ENCODE data around the gene PJA2. TPM values are rescaled to one million over a fixed set of nuclear protein-coding genes. Genes with fewer than 3 reads are reported as not detected.

PJA2 gene
- polyA plus RNA-seq, 1 experiment = 109 TPM

DNA sequence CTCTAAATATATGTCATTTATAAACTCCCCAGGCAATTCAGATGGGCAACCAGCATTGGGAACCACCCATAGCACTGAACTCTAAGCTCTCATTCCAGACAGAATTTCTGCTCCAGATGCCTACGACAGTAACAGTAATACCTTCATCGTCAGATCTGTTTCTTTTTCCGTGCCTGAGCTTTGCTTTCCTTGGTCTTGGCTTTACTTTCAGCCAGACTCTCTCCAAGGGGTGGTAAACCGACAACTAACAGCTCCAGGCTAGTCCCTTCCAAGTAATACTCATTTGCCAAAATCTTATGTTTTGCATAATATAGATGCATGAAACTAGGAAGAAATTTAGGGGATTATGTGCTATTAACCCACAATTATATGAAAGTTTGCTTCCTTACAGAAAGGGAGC, 102.3 kb downstream of the PJA2 start:
- POLR2A ChIA-PET = no interaction called here

DNA sequence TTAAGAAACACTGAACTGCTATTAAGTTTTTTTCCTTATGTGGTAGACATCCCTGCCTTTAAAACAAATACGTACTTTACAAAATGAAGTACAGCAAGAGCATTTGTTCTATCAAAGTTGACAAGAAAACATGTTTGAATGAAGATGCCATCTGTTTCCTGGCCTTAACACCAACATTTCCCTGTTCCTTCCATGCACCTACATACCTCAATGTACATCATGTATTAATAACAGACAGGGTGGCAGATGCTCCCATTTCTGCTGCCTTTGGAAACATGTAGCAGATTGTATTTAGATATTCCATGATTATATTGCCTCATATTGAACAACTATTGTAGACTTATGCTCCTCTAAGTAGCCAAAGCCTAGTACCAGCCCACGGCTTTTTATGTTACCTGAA, 104.4 kb downstream of the PJA2 start:
- no peak for DNase-seq (ENCODE audit: low read depth, low spot score)
- ChIA-PET CTCF (interaction anchor here (0.6 to 1.1 kb wide), 2 partner anchors 821 to 1320 kb away, joined by 3 read pairs; no protein-coding TSS in a partner anchor), POLR2A (no interaction called here)
- Histone ChIP-seq H3K4me3 (ENCODE audit: low read depth, low read length) (no peak overlapping the region), H3K27me3 (ENCODE audit: control insufficient read depth, insufficient read depth, low read length) (peaks cover 9% of the 10 kb centered on the region), H3K9me3 (ENCODE audit: control insufficient read depth, insufficient read depth, low read length) (no peaks in the 10 kb centered on the region), H3K27ac (ENCODE audit: low read depth, low read length) (no peak overlapping the region)
- TF ChIP-seq, protein P1, sequence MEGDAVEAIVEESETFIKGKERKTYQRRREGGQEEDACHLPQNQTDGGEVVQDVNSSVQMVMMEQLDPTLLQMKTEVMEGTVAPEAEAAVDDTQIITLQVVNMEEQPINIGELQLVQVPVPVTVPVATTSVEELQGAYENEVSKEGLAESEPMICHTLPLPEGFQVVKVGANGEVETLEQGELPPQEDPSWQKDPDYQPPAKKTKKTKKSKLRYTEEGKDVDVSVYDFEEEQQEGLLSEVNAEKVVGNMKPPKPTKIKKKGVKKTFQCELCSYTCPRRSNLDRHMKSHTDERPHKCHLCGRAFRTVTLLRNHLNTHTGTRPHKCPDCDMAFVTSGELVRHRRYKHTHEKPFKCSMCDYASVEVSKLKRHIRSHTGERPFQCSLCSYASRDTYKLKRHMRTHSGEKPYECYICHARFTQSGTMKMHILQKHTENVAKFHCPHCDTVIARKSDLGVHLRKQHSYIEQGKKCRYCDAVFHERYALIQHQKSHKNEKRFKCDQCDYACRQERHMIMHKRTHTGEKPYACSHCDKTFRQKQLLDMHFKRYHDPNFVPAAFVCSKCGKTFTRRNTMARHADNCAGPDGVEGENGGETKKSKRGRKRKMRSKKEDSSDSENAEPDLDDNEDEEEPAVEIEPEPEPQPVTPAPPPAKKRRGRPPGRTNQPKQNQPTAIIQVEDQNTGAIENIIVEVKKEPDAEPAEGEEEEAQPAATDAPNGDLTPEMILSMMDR (IDR thresholded peaks at IDR 0.05; ENCODE audit: low read depth, low read length) = no peak

More for the DNA sequence above, 102.3 kb downstream of the PJA2 start:
- Histone ChIP-seq H3K9me3 (ENCODE audit: control insufficient read depth, insufficient read depth, low read length) (no peaks in the 10 kb centered on the region), H3K4me3 (ENCODE audit: low read depth, low read length) (no peak overlapping the region), H3K27ac (ENCODE audit: low read depth, low read length) (no peak overlapping the region), H3K27me3 (ENCODE audit: control insufficient read depth, insufficient read depth, low read length) (peaks cover 5% of the 10 kb centered on the region)
- DNase-seq (ENCODE audit: low read depth, low spot score) = no peak
- TF ChIP-seq, protein P1 (IDR thresholded peaks at IDR 0.05; ENCODE audit: low read depth, low read length) = no peak
- CTCF ChIA-PET = interaction anchor here (0.5 kb wide), 1 partner anchor 399 kb away, joined by 5 read pairs; no protein-coding TSS in a partner anchor

DNA sequence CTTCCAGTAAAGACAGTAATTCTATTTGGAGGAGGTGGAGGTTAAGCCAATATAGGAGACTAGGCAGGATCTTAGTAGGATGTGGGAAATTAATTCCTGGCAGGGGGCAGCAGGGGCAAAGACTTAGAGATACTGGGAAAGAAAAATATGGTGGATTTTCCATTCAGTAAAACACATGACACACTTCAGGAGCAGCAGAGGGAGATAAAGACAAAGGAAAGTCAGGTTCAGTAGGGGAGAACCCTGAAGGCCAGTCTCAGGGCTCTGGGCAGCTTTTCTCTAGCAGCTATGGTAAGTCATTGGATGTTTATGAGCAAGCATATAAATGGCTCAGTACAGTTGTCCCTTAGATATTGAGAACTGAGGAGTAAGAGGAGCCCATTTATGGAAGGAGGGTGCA, 105.5 kb downstream of the PJA2 start:
- Histone ChIP-seq H3K4me3 (ENCODE audit: low read depth, low read length) (no peak overlapping the region), H3K9me3 (ENCODE audit: control insufficient read depth, insufficient read depth, low read length) (no peaks in the 10 kb centered on the region), H3K27me3 (ENCODE audit: control insufficient read depth, insufficient read depth, low read length) (peaks cover 13% of the 10 kb centered on the region), H3K27ac (ENCODE audit: low read depth, low read length) (no peak overlapping the region)
- TF ChIP-seq, protein P1 (IDR thresholded peaks at IDR 0.05; ENCODE audit: low read depth, low read length) = no peak
- ChIA-PET CTCF (interaction anchor here (1.1 kb wide), 1 partner anchor 1321 kb away, joined by 3 read pairs; no protein-coding TSS in a partner anchor), POLR2A (no interaction called here)
- DNase-seq (ENCODE audit: low read depth, low spot score) = no peak

DNA sequence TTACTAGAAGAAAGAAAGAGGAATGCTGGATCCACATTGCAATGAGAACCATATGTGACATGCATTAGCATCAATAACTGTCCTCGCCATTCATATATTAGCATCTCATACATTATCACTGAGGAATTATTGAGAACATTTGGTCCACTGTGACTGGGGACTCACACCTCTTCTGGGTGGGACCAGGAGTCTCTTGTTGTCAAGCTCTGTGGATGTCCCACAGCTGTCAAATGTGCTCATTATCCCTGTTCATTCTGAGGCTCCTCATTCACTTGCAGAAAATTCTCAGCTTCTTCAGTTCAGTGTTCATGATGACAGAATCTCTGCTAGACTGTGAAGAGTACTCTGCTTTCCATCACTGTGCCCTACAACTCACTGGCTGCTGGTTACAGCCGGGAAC, 109.4 kb downstream of the PJA2 start:
- H3K27ac ChIP-seq (ENCODE audit: low read depth, low read length) = no peak overlapping the region
- no peak for DNase-seq (ENCODE audit: low read depth, low spot score)
- H3K4me3 ChIP-seq (ENCODE audit: low read depth, low read length) = no peak overlapping the region
- peaks cover 15% of the 10 kb centered on the region for H3K27me3 ChIP-seq (ENCODE audit: control insufficient read depth, insufficient read depth, low read length)
- TF ChIP-seq, protein P1 (IDR thresholded peaks at IDR 0.05; ENCODE audit: low read depth, low read length) = no peak
- no peaks in the 10 kb centered on the region for H3K9me3 ChIP-seq (ENCODE audit: control insufficient read depth, insufficient read depth, low read length)
- POLR2A ChIA-PET = no interaction called here
- CTCF ChIA-PET = no interaction called here

DNA sequence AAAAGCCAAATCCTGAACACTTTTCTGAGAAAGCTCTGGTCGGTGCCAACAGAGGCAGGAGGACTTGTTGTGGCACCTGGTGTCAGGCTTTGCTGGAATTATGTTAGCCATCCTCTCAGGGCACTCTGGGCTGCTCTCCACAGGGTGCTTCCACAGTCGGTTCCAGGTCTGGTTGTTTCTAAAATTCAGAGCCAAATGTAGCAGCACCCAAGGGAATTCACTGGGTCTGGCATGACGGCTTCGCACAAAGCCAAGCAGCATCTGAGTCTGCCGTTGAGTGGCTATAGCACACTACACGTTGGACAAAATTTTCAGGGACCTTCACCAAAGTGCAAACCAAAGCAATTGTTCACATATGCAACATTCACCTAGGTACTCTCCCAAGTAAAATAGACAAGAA, 110.2 kb downstream of the PJA2 start:
- ChIA-PET CTCF (interaction anchor here (1.1 kb wide), 1 partner anchor 658 kb away, joined by 3 read pairs; no protein-coding TSS in a partner anchor), POLR2A (no interaction called here)
- peaks cover 15% of the 10 kb centered on the region for H3K27me3 ChIP-seq (ENCODE audit: control insufficient read depth, insufficient read depth, low read length)
- no peak overlapping the region for H3K4me3 ChIP-seq (ENCODE audit: low read depth, low read length)
- no peak overlapping the region for H3K27ac ChIP-seq (ENCODE audit: low read depth, low read length)
- no peak for DNase-seq (ENCODE audit: low read depth, low spot score)
- TF ChIP-seq, protein P1 (IDR thresholded peaks at IDR 0.05; ENCODE audit: low read depth, low read length) = no peak
- H3K9me3 ChIP-seq (ENCODE audit: control insufficient read depth, insufficient read depth, low read length) = no peaks in the 10 kb centered on the region
